Astrocyte (in vitro differentiated cells and primary cell): ENCODE measurements around the gene NSUN3. TPM values are rescaled to one million over a fixed set of nuclear protein-coding genes. Genes with fewer than 3 reads are reported as not detected.
A peak's percentile ranks its signal among the peaks of the same experiment; 100 is the strongest.

Experiments used
- DNase-seq: peaks from one replicate; pipeline ENCODE4 v3.0.0-alpha.2; 2010; ENCODE audit warnings: low read depth
- FAIRE-seq: peaks from 2 replicates; lab custom pipeline; 2011; peaks lifted over from hg19 to GRCh38; lab: Jason Lieb, UNC
- H2AFZ ChIP-seq: 2 replicates; pipeline ENCODE4 v1.6.0; 2012; ENCODE audit warnings: low read depth, low read length, inconsistent platforms
- H3K27ac ChIP-seq: 2 replicates; pipeline ENCODE4 v1.5.1; 2011; ENCODE audit warnings: low read depth, low read length, inconsistent platforms
- H3K27me3 ChIP-seq: 2 replicates; pipeline ENCODE4 v1.6.0; 2011; ENCODE audit warnings: low read length, inconsistent platforms; ENCODE audit not compliant: insufficient read depth
- H3K36me3 ChIP-seq: 2 replicates; pipeline ENCODE4 v1.5.1; 2011; ENCODE audit warnings: low read length, inconsistent platforms; ENCODE audit not compliant: insufficient read depth
- H3K4me1 ChIP-seq: 2 replicates; pipeline ENCODE4 v1.5.1; 2011; ENCODE audit warnings: low read length, inconsistent platforms; ENCODE audit not compliant: insufficient read depth
- H3K4me2 ChIP-seq: 2 replicates; pipeline ENCODE4 v1.6.0; 2012; ENCODE audit warnings: low read length, inconsistent platforms
- H3K4me3 ChIP-seq: 2 replicates; pipeline ENCODE4 v1.5.1; 2011; ENCODE audit warnings: low read depth, mild to moderate bottlenecking, low read length, inconsistent platforms; ENCODE audit not compliant: insufficient read depth
- H3K79me2 ChIP-seq: 2 replicates; pipeline ENCODE4 v1.6.0; 2012; ENCODE audit warnings: mild to moderate bottlenecking, low read length, inconsistent platforms; ENCODE audit not compliant: insufficient read depth
- H3K9ac ChIP-seq: 2 replicates; pipeline ENCODE4 v1.6.0; 2012; ENCODE audit warnings: mild to moderate bottlenecking, low read length, inconsistent platforms
- H3K9me3 ChIP-seq: 2 replicates; pipeline ENCODE4 v1.5.1; 2012; ENCODE audit warnings: low read depth, mild to moderate bottlenecking, low read length, inconsistent platforms; ENCODE audit not compliant: insufficient read depth
- H4K20me1 ChIP-seq: 2 replicates; pipeline ENCODE4 v1.6.0; 2012; ENCODE audit warnings: low read length, inconsistent platforms; ENCODE audit not compliant: insufficient read depth
- H3K27ac Mint-ChIP-seq: one replicate; pipeline ENCODE4 v1.8.0; 2021; ENCODE audit warnings: mild to moderate bottlenecking, mixed read lengths; ENCODE audit not compliant: unreplicated experiment
- H3K27me3 Mint-ChIP-seq: one replicate; pipeline ENCODE4 v1.8.0; 2021; ENCODE audit warnings: low read depth, mixed read lengths; ENCODE audit not compliant: unreplicated experiment
- H3K36me3 Mint-ChIP-seq: one replicate; pipeline ENCODE4 v1.8.0; 2021; ENCODE audit warnings: low read depth, mixed read lengths; ENCODE audit not compliant: unreplicated experiment
- H3K4me1 Mint-ChIP-seq: one replicate; pipeline ENCODE4 v1.8.0; 2021; ENCODE audit warnings: low read depth, mixed read lengths; ENCODE audit not compliant: unreplicated experiment
- H3K4me3 Mint-ChIP-seq: one replicate; pipeline ENCODE4 v1.8.0; 2021; ENCODE audit warnings: mild to moderate bottlenecking, moderate library complexity, mixed read lengths; ENCODE audit not compliant: unreplicated experiment
- H3K9me3 Mint-ChIP-seq: one replicate; pipeline ENCODE4 v1.8.0; 2021; ENCODE audit warnings: mild to moderate bottlenecking, mixed read lengths; ENCODE audit not compliant: unreplicated experiment
- EZH2 ChIP-seq: IDR thresholded peaks from 2 replicates; pipeline ENCODE4 v1.6.1; 2012; ENCODE audit warnings: mild to moderate bottlenecking, low read length, inconsistent platforms; ENCODE audit not compliant: insufficient read depth
- total RNA-seq: library from RNA; stranded (reverse); gene quantifications from 2 replicates; pipeline ENCODE4 v1.2.1, GENCODE V29; 2021
- TF ChIP-seq, protein P1 (sequence below): IDR thresholded peaks from 2 replicates; pipeline ENCODE4 v1.5.1; 2011; ENCODE audit warnings: low read depth, mild to moderate bottlenecking, inconsistent platforms, low read length, moderate library complexity; ENCODE audit not compliant: insufficient read depth

The NSUN3 gene
- total RNA-seq, 1 donor from 2014 or later, result 10.3 TPM

DNA sequence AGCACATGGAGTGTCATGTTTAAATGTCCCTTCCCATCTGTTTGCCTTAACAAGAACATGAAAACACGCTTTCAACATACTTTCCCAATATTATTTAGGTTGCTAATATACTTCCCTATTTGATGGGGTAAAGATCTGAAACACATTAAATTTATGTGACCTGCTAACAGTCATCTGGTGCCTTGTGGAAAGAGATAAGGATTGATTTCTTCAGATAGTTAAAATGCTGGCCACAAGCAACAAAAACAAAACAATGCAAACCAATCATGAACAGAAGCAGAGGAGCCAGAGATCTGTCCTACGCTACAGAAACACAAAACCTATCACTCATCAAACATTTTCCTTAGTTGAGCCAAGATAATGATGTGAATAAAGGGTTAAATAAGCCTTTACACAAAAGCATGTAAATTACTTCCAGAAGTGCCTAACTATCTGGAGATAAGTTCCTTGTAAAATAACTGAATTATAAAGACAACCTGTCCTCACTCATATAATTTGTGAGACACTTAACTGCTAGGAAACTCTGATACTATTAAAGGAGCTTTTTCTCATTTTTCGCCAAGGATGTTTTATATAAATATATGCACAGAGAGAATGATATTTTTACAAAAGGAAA, 109.9 kb downstream of the NSUN3 start:
- TF ChIP-seq EZH2, result no peak
- TF ChIP-seq, protein P1, sequence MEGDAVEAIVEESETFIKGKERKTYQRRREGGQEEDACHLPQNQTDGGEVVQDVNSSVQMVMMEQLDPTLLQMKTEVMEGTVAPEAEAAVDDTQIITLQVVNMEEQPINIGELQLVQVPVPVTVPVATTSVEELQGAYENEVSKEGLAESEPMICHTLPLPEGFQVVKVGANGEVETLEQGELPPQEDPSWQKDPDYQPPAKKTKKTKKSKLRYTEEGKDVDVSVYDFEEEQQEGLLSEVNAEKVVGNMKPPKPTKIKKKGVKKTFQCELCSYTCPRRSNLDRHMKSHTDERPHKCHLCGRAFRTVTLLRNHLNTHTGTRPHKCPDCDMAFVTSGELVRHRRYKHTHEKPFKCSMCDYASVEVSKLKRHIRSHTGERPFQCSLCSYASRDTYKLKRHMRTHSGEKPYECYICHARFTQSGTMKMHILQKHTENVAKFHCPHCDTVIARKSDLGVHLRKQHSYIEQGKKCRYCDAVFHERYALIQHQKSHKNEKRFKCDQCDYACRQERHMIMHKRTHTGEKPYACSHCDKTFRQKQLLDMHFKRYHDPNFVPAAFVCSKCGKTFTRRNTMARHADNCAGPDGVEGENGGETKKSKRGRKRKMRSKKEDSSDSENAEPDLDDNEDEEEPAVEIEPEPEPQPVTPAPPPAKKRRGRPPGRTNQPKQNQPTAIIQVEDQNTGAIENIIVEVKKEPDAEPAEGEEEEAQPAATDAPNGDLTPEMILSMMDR, result no peak
- Histone ChIP-seq H3K9me3 (no peaks in the 10 kb centered on the region), H3K4me1 (no peaks in the 10 kb centered on the region), H3K79me2 (no peaks in the 10 kb centered on the region), H4K20me1 (no peaks in the 10 kb centered on the region), H3K9ac (no peak overlapping the region), H2AFZ (no peak overlapping the region), H3K27ac (no peak overlapping the region), H3K27me3 (no peaks in the 10 kb centered on the region), H3K4me3 (no peak overlapping the region), H3K4me2 (no peak overlapping the region), H3K36me3 (no peaks in the 10 kb centered on the region)
- Mint-ChIP-seq H3K4me3 (no peak overlapping the region), H3K27me3 (no peaks in the 10 kb centered on the region), H3K36me3 (no peaks in the 10 kb centered on the region), H3K27ac (no peak overlapping the region), H3K9me3 (no peaks in the 10 kb centered on the region), H3K4me1 (no peaks in the 10 kb centered on the region)
- FAIRE-seq (no peak), DNase-seq (no peak)

DNA sequence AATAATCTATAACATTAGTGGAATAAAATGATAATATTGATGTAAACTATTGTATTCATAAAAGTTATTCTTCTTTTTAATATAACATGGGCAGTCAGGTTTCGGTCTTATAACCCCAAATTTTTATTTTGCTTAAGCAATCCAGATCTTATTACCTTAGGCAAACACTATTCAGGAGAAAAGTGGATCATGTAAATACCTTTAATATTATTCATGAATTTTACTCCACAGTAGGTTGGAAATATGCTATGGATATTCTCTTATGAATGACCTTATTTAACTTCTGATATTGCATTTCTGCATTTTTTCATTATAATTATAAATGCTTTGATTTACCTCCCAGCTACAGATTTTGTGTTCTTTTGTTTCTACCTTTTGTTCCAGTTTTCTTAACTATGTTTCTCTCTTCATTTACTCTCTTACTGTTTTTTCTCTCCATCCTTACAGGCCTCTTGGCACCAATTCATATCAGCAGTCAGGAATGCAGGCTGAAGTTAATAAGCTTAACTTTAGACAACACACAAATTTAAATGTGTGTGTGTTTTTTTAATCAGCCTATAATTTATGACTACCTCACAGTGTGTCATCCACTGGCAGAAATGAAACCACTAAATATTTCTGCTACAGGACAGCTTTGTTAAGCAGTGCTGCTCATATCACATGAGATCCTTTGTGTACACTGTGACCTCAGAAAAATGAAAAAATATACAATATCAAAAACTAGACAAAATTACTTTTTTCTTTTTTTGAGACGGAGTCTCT, 111.0 kb downstream of the NSUN3 start:
- TF ChIP-seq, protein P1, result no peak
- no peak for TF ChIP-seq EZH2
- Histone ChIP-seq H4K20me1 (no peaks in the 10 kb centered on the region), H3K4me1 (no peaks in the 10 kb centered on the region), H3K27ac (peak overlapping the region; percentile 49), H3K4me3 (no peak overlapping the region), H2AFZ (no peak overlapping the region), H3K27me3 (no peaks in the 10 kb centered on the region), H3K36me3 (no peaks in the 10 kb centered on the region), H3K4me2 (peak overlapping the region; percentile 4), H3K9me3 (no peaks in the 10 kb centered on the region), H3K79me2 (no peaks in the 10 kb centered on the region), H3K9ac (no peak overlapping the region)
- H3K4me3 Mint-ChIP-seq, result no peak overlapping the region
- DNase-seq, result peak; percentile 81
- H3K27ac Mint-ChIP-seq, result no peak overlapping the region
- H3K4me1 Mint-ChIP-seq, result peaks cover 1% of the 10 kb centered on the region
- H3K27me3 Mint-ChIP-seq, result no peaks in the 10 kb centered on the region
- H3K36me3 Mint-ChIP-seq, result no peaks in the 10 kb centered on the region
- no peaks in the 10 kb centered on the region for H3K9me3 Mint-ChIP-seq
- FAIRE-seq, result no peak

DNA sequence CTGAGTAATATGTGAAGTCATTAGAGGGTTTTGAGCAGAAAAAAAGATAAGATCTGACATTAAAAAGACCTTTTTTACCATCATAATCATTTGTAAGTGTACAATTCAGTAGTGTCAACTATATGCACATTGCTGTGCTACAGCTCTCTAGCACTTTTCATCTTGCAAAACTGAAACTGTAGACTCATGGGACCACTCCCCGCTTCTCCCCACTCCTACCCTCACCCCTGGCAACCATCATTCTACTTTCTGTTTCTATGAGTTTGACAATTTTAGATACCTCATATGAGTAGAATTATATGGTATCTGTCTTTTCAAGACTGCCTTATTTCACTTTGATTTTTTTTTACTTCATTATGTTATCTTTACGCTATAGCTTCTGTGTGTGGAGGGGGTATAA, 112.8 kb downstream of the NSUN3 start:
- Histone ChIP-seq H3K4me2 (no peak overlapping the region), H3K4me1 (no peaks in the 10 kb centered on the region), H3K27me3 (no peaks in the 10 kb centered on the region), H3K9me3 (no peaks in the 10 kb centered on the region), H3K79me2 (no peaks in the 10 kb centered on the region), H3K36me3 (no peaks in the 10 kb centered on the region), H4K20me1 (no peaks in the 10 kb centered on the region), H3K4me3 (no peak overlapping the region), H3K9ac (no peak overlapping the region), H2AFZ (no peak overlapping the region), H3K27ac (no peak overlapping the region)
- DNase-seq (no peak), FAIRE-seq (no peak)
- no peak overlapping the region for H3K27ac Mint-ChIP-seq
- H3K4me1 Mint-ChIP-seq, result peaks cover 2% of the 10 kb centered on the region
- TF ChIP-seq, protein P1, result no peak
- TF ChIP-seq EZH2, result no peak
- no peak overlapping the region for H3K4me3 Mint-ChIP-seq
- no peaks in the 10 kb centered on the region for H3K9me3 Mint-ChIP-seq
- no peaks in the 10 kb centered on the region for H3K36me3 Mint-ChIP-seq
- no peaks in the 10 kb centered on the region for H3K27me3 Mint-ChIP-seq
